ENCODE data around the gene ZNF70. TPM values are rescaled to one million over a fixed set of nuclear protein-coding genes. Genes with fewer than 3 reads are reported as not detected.

Gene ZNF70
- total and polyA plus RNA-seq, 2 of the 13 experiments (the other 11 are each of a cell fraction or from before 2014, with no cell fraction given) = 0.62 to 3.6 TPM

GRCh38 chr22:23755711-23756110 is 4.8 kb upstream of the ZNF70 start:
- POLR2A ChIA-PET = no interaction called here
- Histone ChIP-seq H3K79me2 (ENCODE audit: insufficient read depth, low read length) (no peaks in the 10 kb centered on the region), H3K4me3 (replicated peaks in 1 of 3; ENCODE audit: insufficient read depth in 1 of 3, low read depth in 2 of 3, low read length in 3 of 3) (no peak overlapping the region), H3K4me1 (ENCODE audit: insufficient read depth, low read length) (peaks cover 13% of the 10 kb centered on the region), H3K4me2 (ENCODE audit: low read depth, low read length) (no peak overlapping the region), H3K9ac (ENCODE audit: insufficient read depth, low read depth, low read length) (no peak overlapping the region), H3K36me3 (replicated peaks in 1 of 2; ENCODE audit: control insufficient read depth in 1 of 2, insufficient read depth in 2 of 2, low read length in 2 of 2) (no peaks in the 10 kb centered on the region), H3K9me3 (ENCODE audit: low read length) (no peaks in the 10 kb centered on the region), H2AFZ (ENCODE audit: low read length) (no peak overlapping the region), H3K27me3 (ENCODE audit: control insufficient read depth in 1 of 2, insufficient read depth in 2 of 2, low read length in 2 of 2) (no peaks in the 10 kb centered on the region; a peak in 1 of 5 replicates), H4K20me1 (ENCODE audit: insufficient read depth, low read length) (no peaks in the 10 kb centered on the region), H3K27ac (ENCODE audit: extremely low read length, insufficient read depth, low read length) (no peak overlapping the region)
- ATAC-seq (no peak), FAIRE-seq (no peak), DNase-seq (ENCODE audit: low spot score) (no peak)
- 77% methylated on average over 8 of the region's 8 CpGs for WGBS (ENCODE audit: low lambda C conversion rate)
- in situ Hi-C loops (cut with HindIII; ENCODE audit: extremely low pct_ligation_motif_present, low pct_unique_long_range_greater_than_20kb) (no loop called here), intact Hi-C loops (cut with micrococcal nuclease; ENCODE audit: unreplicated experiment) (no loop called here)
- TF ChIP-seq BORCS8-MEF2B (CRISPR knock-in tag; IDR thresholded peaks at IDR 0.05) = no peak
- no peak for TF ChIP-seq KAT8 (CRISPR knock-in tag; IDR thresholded peaks at IDR 0.05)
- TF ChIP-seq HNF1A (IDR thresholded peaks at IDR 0.05; ENCODE audit: low read depth) = no peak
- no peak for TF ChIP-seq HNF1A (CRISPR knock-in tag; IDR thresholded peaks at IDR 0.05; ENCODE audit: borderline replicate concordance)
- TF ChIP-seq ZNF768 (CRISPR knock-in tag; IDR thresholded peaks at IDR 0.05) = no peak
- no peak for TF ChIP-seq ZFP41 (CRISPR knock-in tag; IDR thresholded peaks at IDR 0.05; ENCODE audit: borderline replicate concordance)
- no peak for TF ChIP-seq FOXK2 (IDR thresholded peaks at IDR 0.05)
- no peak for TF ChIP-seq ZNF816 (CRISPR knock-in tag; IDR thresholded peaks at IDR 0.05; ENCODE audit: borderline replicate concordance)
- TF ChIP-seq NCOA2 (CRISPR knock-in tag; IDR thresholded peaks at IDR 0.05) = no peak
- no peak for TF ChIP-seq GATA4 (IDR thresholded peaks at IDR 0.05; ENCODE audit: borderline replicate concordance, low read depth)
- no peak for TF ChIP-seq POLR2AphosphoS5 (IDR thresholded peaks at IDR 0.05; ENCODE audit: low read depth, low read length)
- TF ChIP-seq PLRG1 (conservative IDR thresholded peaks at IDR 0.05) = no peak
- TF ChIP-seq ZNF563 (CRISPR knock-in tag; IDR thresholded peaks at IDR 0.05) = no peak
- TF ChIP-seq PPARG (CRISPR knock-in tag; conservative IDR thresholded peaks at IDR 0.05) = no peak
- no TSS peak for BruUV-seq (replicated peaks)
- CTCF ChIA-PET (ENCODE audit: low intra/inter-chr PET ratio, low total read pairs) = no interaction called here
